AG04449 (cell line): ENCODE measurements around the gene ELK4.

Experiments
- CTCF ChIA-PET: fragments of 350-600 bp; formaldehyde crosslinking; extraction: SDS; loops from one replicate; lab custom pipeline; 2021; ENCODE audit warnings: antibody characterized with exemption; lab: Yijun Ruan, JAX
- POLR2A ChIA-PET: fragments of 400-600, 350-600 bp; formaldehyde crosslinking; extraction: SDS; loops from one replicate; lab custom pipeline; 2020; ENCODE audit warnings: antibody characterized with exemption, inconsistent platforms; lab: Yijun Ruan, JAX
- DNase-seq: peaks from one replicate; pipeline ENCODE4 v3.0.0-alpha.2; 2010; ENCODE audit warnings: low read depth, low spot score
- H3K4me3 ChIP-seq: 2 replicates; pipeline ENCODE4 v1.5.1; 2011; ENCODE audit warnings: low read depth, mild to moderate bottlenecking, control low read depth, low read length
- CTCF ChIP-seq: IDR thresholded peaks from one replicate; pipeline ENCODE4 v1.5.1; 2011; ENCODE audit warnings: mild to moderate bottlenecking, moderate library complexity, low read length, control low read depth, inconsistent platforms; ENCODE audit not compliant: insufficient read depth; ENCODE audit errors: missing control alignments

ELK4 gene

GRCh38 chr1:205629751-205630150 lies 2.1 kb downstream of the ELK4 start:
- POLR2A ChIA-PET: no interaction called here

GRCh38 chr1:205627956-205628355 lies 3.9 kb downstream of the ELK4 start:
- no peak for TF ChIP-seq CTCF
- ChIA-PET POLR2A (no interaction called here), CTCF (interaction anchor here (3.9 to 7.1 kb wide), 2 partner anchors 29 to 36 kb away, joined by 27 to 142 read pairs; no protein-coding TSS in a partner anchor)
- DNase-seq: no peak
- H3K4me3 ChIP-seq: no peak overlapping the region

More at GRCh38 chr1:205629751-205630150, 2.1 kb downstream of the ELK4 start:
- TF ChIP-seq CTCF: no peak
- CTCF ChIA-PET: interaction anchor here (1.2 to 7.1 kb wide), 3 partner anchors 9 to 38 kb away, joined by 3 to 142 read pairs (median 27); no protein-coding TSS in a partner anchor
- H3K4me3 ChIP-seq: peak overlapping the region; percentile 7; the same call in 1 of the 2 replicates
- no peak for DNase-seq

GRCh38 chr1:205626216-205626615 lies 5.6 kb downstream of the ELK4 start:
- no peak for TF ChIP-seq CTCF
- no peak for DNase-seq
- ChIA-PET POLR2A (no interaction called here), CTCF (no interaction called here)
- H3K4me3 ChIP-seq: no peak overlapping the region

GRCh38 chr1:205623646-205624045 lies 8.2 kb downstream of the ELK4 start:
- no peak overlapping the region for H3K4me3 ChIP-seq
- ChIA-PET CTCF (interaction anchor here (1.0 to 3.1 kb wide), 6 partner anchors 9 to 36 kb away, joined by 3 to 23 read pairs (median 4); no protein-coding TSS in a partner anchor), POLR2A (no interaction called here)
- TF ChIP-seq CTCF: no peak
- DNase-seq: no peak

- no peak for DNase-seq
- ChIA-PET POLR2A (no interaction called here), CTCF (interaction anchor here (0.8 to 3.6 kb wide), 5 partner anchors 10 to 38 kb away, joined by 3 to 22 read pairs (median 4); partner anchors contain the start of gene ELK4)
- TF ChIP-seq CTCF: no peak
- H3K4me3 ChIP-seq: no peak overlapping the region
Measured at GRCh38 chr1:205620269-205620668, 11.5 kb downstream of the ELK4 start.

GRCh38 chr1:205619376-205619775 lies 12.4 kb downstream of the ELK4 start:
- no peak for TF ChIP-seq CTCF
- no peak overlapping the region for H3K4me3 ChIP-seq
- ChIA-PET POLR2A (no interaction called here), CTCF (interaction anchor here (2.6 to 3.6 kb wide), 2 partner anchors 13 to 28 kb away, joined by 8 to 22 read pairs; partner anchors contain the start of gene ELK4)
- no peak for DNase-seq
